ENCODE data around the gene TSBP1.

DNA sequence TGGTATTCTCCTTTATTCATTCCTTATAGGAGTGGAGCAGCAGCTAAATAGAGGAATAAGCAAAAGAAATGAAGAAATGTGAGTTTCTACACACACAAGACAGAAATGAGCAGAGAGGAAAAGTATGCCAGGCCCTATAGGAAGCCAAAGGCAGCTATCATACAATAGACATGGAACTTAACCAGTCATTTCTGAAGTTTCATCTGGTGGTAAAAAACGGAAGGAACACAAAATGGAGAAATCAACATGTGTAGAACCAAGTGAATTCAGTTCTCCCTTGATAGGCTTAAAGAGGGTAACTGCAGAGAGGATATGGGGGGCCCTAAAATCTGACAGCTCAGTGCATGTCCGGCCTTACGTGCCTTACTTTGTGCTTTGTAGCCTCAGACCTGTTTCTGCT, 44.6 kb downstream of the TSBP1 start:
- TF ChIP-seq, protein P1, sequence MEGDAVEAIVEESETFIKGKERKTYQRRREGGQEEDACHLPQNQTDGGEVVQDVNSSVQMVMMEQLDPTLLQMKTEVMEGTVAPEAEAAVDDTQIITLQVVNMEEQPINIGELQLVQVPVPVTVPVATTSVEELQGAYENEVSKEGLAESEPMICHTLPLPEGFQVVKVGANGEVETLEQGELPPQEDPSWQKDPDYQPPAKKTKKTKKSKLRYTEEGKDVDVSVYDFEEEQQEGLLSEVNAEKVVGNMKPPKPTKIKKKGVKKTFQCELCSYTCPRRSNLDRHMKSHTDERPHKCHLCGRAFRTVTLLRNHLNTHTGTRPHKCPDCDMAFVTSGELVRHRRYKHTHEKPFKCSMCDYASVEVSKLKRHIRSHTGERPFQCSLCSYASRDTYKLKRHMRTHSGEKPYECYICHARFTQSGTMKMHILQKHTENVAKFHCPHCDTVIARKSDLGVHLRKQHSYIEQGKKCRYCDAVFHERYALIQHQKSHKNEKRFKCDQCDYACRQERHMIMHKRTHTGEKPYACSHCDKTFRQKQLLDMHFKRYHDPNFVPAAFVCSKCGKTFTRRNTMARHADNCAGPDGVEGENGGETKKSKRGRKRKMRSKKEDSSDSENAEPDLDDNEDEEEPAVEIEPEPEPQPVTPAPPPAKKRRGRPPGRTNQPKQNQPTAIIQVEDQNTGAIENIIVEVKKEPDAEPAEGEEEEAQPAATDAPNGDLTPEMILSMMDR (IDR thresholded peaks at IDR 0.05) = no peak
- no peak for TF ChIP-seq POLR2A (IDR thresholded peaks at IDR 0.05)

Measured in heart left ventricle (tissue), 13 donors.